ENCODE results near the gene PACS2.
"Not testable (repeated sequence)": the region's sequence is repeated elsewhere in the genome, so short reads cannot be mapped to it uniquely, and the experiment has no call there.

PACS2 gene

GRCh38 chr14:105314287-105315200 is at the start of gene PACS2:
PACS2 (plus strand) TSS chr14:105314748; CDS start chr14:105314919, 171 bp downstream.
- DNase-seq = no peak

DNA sequence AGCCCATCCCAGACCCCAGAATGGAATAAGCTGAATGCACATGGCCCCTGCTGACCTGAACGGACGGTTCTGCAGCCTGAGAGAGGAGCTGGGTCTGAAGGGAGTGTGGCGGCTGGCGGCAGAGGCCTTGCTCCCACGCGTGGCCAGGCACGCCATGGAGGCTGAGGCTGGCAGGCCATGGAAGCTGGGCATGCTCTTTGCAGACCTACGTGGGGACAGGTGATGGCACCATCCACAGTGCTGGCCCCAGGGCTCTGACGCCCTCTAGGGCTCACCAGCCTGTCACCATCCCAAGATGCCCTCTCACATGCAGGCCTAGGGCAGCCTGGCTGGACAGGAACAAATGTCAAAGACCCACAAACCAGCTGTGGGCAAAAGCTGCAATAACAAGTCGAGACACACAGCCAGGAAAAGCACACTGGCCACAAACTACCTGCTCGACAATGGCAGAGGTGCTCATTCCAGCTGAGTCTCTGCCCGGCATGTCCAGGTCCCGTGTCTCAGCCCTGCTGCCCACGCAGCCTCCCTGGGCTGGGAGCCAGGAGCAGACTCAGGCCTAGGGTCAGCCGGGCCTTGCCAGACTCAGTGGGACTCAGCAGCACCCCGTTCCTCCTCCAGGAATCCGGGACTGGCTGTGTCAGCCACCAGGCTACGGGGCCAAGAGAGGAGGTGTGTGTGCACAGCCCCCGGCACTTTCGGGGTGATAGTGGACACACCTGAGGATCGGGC is 46.6 kb upstream of the PACS2 start:
- DNase-seq = no peak

- no peak for DNase-seq
Measured at GRCh38 chr14:105268736-105269354, 45.7 kb upstream of the PACS2 start.

DNA sequence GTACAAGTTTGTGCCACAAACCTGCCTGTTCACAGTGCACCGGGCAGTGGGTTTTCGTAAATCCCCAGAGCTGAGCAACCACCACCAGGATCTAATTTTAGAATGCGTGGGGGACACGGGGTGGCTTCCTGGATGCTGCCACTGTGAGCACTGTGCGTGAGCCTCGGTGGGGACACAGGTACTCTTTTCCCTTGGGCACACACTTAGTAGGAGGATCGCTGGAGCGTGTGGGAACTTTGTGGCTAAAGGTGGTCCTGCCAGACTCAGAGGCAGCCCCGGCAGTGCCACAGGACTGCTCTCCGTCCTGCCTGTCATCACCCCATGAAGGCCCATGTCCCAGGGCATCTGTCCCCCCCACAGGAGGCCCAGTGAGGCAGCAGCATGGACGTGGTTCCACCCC is 45.1 kb upstream of the PACS2 start:
- DNase-seq = no peak

DNA sequence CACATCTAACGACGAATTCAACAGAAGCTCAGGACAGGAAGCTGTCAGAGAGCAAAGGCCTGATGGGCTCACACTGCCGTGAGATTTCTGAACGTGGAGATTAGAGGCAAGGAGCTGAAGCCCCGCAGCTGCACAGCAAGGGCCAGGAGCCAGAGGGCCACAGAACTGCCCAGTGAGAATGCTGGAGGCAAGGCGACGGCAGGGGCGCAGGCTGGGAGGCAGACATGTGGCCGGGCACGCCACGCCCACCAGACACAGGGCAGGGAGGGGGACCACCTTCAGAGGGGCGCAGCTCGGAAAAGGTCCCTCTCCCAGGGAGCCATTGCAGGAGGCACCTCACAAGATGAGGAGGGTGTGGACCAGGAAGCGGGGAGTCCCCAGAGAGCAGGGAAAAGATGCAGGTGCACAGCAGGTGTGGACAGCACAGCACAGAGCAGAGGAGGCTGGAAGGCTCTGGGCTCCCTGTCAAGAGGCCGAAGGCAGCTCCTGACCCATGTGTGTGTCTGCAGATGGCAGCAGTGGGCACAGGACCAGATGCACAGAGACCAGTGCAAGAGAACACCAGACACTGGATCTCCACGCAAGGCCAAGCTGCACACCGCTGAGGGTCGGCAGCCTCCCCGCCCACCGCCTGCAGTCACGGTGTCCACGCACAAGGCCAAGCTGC is 43.2 kb upstream of the PACS2 start:
- DNase-seq = no peak

- no peak for DNase-seq
Measured at GRCh38 chr14:105272623-105273022, 41.9 kb upstream of the PACS2 start.

GRCh38 chr14:105273062-105273461 is 41.5 kb upstream of the PACS2 start:
- no peak for DNase-seq

DNA sequence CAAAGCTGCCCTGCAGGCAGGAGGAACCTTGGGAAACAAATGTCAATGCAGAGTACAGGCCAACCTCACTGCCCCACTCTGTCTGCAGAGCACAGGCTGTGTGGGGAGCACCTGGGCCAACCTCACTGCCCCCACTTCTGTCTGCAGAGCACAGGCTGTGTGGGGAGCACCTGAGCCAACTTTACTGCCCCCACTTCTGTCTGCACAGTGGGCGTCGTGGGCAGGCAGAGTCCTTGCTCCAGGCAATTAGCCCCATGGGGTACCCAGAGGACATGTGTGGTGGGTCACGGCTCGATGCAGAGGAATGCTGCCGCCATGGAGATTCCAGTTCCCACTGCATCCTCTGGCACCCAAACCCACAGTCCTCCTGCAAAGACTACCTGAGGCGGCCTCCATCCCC is 39.9 kb upstream of the PACS2 start:
- no peak for DNase-seq

- no peak for DNase-seq
Measured at GRCh38 chr14:105275267-105275946, 39.1 kb upstream of the PACS2 start.

DNA sequence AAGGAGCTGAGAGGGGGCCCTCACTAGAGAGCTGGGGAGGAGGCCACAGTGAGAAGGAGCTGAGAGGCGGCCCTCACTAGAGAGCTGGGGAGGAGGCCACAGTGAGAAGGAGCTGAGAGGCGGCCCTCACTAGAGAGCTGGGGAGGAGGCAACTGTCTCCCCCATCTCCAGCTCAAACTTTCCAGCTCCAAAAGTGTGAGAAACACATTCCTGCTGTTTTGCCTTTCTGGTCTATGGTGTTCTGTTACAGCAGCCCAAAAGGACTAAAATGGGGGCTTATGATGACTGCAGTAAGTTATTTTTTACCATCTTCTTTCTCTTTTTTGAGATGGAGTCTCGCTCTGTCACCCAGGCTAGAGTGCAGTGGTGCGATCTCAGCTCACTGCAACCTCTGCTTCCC is 37.1 kb upstream of the PACS2 start:
- not testable (repeated sequence) for DNase-seq

GRCh38 chr14:105279642-105280361 is 34.7 kb upstream of the PACS2 start:
- DNase-seq = no peak

GRCh38 chr14:105280525-105280924 is 34.0 kb upstream of the PACS2 start:
- no peak for DNase-seq

- no peak for DNase-seq
Measured at GRCh38 chr14:105281371-105282097, 33.0 kb upstream of the PACS2 start.

GRCh38 chr14:105282098-105282725 is 32.3 kb upstream of the PACS2 start:
- no peak for DNase-seq

DNA sequence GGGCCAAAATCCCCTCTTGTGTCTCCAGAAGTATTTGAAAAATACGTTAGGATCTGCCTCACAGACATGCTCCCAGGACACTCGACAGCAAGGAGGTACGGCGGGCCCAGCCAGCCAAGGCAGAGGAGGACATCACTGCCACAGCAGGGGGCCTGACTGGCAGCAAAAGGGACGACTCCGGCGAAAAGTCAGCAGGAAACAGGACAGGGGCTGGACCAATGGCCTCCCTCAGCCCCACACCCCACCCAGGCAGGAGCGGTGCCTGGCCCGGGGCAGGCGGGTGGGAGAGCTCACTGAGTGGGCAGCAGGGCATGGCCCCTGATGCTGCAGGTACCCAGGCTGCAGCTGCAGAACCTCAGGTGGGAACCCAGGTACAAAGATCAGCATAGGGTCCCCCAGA is 31.5 kb upstream of the PACS2 start:
- no peak for DNase-seq

DNA sequence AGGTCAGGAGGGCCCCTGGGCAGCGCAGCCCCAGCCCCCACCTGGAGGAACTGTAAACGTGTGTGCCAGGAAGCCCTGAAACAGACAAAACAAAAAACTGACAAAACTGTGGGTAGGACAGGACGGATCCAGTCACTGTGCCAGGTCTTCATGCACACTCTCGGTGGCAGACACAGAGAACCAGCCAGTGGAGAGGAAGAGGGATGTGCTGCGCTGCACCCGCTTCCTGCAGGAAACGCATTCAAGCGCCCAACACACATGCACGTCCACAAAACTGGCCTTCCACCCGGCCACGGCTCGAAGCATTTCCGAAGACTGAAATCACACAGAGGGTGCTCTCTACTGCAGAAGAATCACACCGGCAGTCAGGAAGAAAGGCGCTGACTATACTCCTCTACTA is 30.6 kb upstream of the PACS2 start:
- DNase-seq = no peak

DNA sequence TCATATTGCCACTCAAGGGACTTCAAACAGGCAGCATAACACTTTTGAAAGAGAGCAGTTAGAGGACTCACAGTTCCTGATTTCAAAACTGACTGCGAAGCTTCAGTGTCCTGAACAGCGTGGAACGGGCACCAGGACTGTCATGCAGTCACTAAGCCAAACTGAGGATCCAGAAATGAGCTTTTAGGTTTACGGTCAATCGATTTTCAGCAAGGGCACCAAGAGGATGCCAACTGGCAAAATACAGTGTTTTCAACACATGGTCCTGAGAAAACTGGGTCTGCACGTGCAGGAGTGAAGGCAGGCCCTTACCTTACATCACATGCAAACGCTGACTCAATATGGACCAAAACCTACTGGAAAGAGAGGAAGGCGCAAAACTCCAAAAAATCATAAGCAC is 29.4 kb upstream of the PACS2 start:
- DNase-seq = no peak

- no peak for DNase-seq
Measured at GRCh38 chr14:105286759-105287144, 27.8 kb upstream of the PACS2 start.

GRCh38 chr14:105287249-105288102 is 27.1 kb upstream of the PACS2 start:
- no peak for DNase-seq

DNA sequence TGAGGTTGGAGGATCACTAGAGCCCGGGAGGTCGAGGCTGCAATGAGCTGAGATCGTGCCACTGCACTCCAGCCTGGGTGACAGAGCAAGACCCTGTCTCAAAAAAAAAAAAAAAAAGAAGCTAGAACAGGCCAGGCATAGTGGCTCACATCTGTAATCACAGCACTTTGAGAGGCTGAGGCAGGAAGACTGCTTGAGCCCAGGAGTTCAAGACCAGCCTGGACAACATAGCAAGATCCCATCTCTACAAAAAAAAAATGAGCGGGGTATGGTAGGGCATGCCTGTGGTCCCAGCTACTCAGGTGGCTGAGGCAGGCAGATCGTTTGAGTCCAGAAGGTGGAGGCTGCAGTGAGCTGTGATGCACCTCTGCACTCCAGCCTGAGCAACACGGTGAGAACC is 25.6 kb upstream of the PACS2 start:
- DNase-seq = not testable (repeated sequence)
